Activated CD8-positive, alpha-beta T cell treated with anti-CD3 and anti-CD28 coated beads, Interleukin-2, amount 10 ng/mL, durations not matched to agents 7 days and 5 days (primary cell): ENCODE results near the gene RPL27. TPM values are rescaled to one million over a fixed set of nuclear protein-coding genes. Genes with fewer than 3 reads are reported as not detected.

Source experiments
- ATAC-seq: fragments of 150-1000 bp; cut with Tn5 transposase; one replicate; pipeline ENCODE4 v1.10.0; 2021; ENCODE audit warnings: moderate library complexity
- CTCF ChIA-PET: fragments of 350-600 bp; sonication (Branson Sonifier 250); formaldehyde crosslinking; loops from one replicate; lab custom pipeline; 2021; ENCODE audit warnings: antibody characterized with exemption; lab: Charles Lee
- POLR2A ChIA-PET: fragments of 350-600 bp; sonication (Branson Sonifier 250); formaldehyde crosslinking; loops from one replicate; lab custom pipeline; 2021; ENCODE audit warnings: antibody characterized with exemption; lab: Charles Lee
- DNase-seq: peaks from one replicate; pipeline ENCODE4 v3.0.0-alpha.2; 2020
- H3K27ac Mint-ChIP-seq: one replicate; pipeline ENCODE4 v1.8.0; 2021; ENCODE audit warnings: mild to moderate bottlenecking, mixed read lengths
- H3K27me3 Mint-ChIP-seq: one replicate; pipeline ENCODE4 v1.8.0; 2021; ENCODE audit warnings: low read depth, mixed read lengths
- H3K36me3 Mint-ChIP-seq: one replicate; pipeline ENCODE4 v1.8.0; 2021; ENCODE audit warnings: low read depth, mixed read lengths
- H3K4me1 Mint-ChIP-seq: one replicate; pipeline ENCODE4 v1.8.0; 2021; ENCODE audit warnings: low read depth, mixed read lengths
- H3K4me3 Mint-ChIP-seq: one replicate; pipeline ENCODE4 v1.8.0; 2021; ENCODE audit warnings: mild to moderate bottlenecking, mixed read lengths
- H3K9me3 Mint-ChIP-seq: one replicate; pipeline ENCODE4 v1.8.0; 2022; ENCODE audit warnings: mixed read lengths; ENCODE audit not compliant: insufficient read depth
- total RNA-seq, 2 experiments: library from RNA; stranded (reverse); gene quantifications; one replicate each; pipeline ENCODE4 v1.2.3, GENCODE V29; 2021

Gene RPL27
- total RNA-seq, 2 experiments from 2014 or later: 949 to 980 TPM

DNA sequence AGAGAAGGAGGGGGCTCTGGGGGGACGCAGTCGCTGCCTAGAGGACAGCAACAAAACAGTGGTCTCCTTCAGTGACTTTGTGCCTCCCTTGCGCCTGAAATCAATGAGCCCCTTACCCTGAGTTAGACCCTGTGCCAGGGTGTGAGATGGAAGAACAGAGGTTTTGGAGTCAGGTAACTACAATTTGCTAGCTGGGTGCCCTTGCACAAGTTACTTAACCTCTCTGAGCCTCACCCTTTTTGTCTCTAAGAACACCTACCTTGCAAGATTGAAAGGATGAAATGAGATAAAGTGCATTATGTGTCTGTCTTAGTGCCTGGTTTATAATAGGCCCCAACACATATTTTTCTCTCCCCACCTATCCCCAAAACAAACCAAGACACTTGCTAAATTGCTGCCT, 36.7 kb downstream of the RPL27 start:
- no peak overlapping the region for H3K4me3 Mint-ChIP-seq
- H3K4me1 Mint-ChIP-seq: no peaks in the 10 kb centered on the region
- DNase-seq: no peak
- H3K36me3 Mint-ChIP-seq: no peaks in the 10 kb centered on the region
- ChIA-PET POLR2A (interaction anchor here (0.6 kb wide), 1 partner anchor 281 kb away, joined by 3 read pairs; no protein-coding TSS in a partner anchor), CTCF (no interaction called here)
- H3K27ac Mint-ChIP-seq: no peak overlapping the region
- no peaks in the 10 kb centered on the region for H3K9me3 Mint-ChIP-seq
- ATAC-seq: no peak
- no peaks in the 10 kb centered on the region for H3K27me3 Mint-ChIP-seq

DNA sequence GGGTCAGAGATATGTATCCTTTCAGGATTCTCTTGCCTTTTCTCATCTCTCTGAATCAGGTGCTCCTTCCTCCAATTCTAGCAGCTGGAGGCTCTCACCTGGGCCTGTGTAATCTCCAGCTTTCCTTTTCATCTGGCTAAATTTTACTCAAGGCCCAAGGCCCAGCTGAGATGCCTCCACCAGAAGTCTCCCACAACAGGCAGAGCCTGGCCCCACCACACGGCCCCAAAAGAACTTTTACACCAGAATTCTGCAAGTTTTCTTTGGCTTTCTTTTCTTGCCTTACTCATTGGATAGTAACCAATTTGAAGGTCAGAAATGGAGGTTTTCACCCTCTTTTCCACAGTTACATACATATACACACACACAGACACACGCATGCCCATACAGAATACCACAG, 41.4 kb downstream of the RPL27 start:
- CTCF ChIA-PET: no interaction called here
- no peaks in the 10 kb centered on the region for H3K9me3 Mint-ChIP-seq

DNA sequence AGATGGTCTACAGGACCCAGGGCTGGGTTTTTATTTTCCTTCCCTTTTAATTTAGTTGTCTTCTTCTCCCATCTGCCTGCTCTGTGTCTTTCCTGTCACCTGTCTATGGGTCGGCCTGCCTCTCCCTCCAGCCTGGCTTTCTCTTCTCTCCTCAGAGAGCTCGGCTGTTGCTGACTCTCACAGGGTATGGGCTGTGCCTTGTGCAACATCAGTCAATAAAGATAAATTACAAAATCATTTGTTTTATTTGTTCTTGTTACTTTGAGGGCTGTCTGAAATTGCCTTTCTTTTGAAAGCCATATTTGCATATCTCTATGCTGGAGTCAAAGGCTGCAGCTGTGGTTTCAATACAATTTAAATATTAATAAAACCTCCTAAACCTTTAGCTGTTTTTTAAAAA, 42.4 kb downstream of the RPL27 start:
- Mint-ChIP-seq H3K27ac (no peak overlapping the region), H3K9me3 (no peaks in the 10 kb centered on the region), H3K4me1 (no peaks in the 10 kb centered on the region), H3K27me3 (no peaks in the 10 kb centered on the region), H3K36me3 (peaks cover 14% of the 10 kb centered on the region), H3K4me3 (no peak overlapping the region)
- DNase-seq (no peak), ATAC-seq (no peak)
- ChIA-PET CTCF (no interaction called here), POLR2A (no interaction called here)

More for the DNA sequence above, 41.4 kb downstream of the RPL27 start:
- Mint-ChIP-seq H3K27ac (no peak overlapping the region), H3K27me3 (no peaks in the 10 kb centered on the region), H3K4me1 (no peaks in the 10 kb centered on the region), H3K4me3 (no peak overlapping the region), H3K36me3 (peaks cover 7% of the 10 kb centered on the region)
- ATAC-seq (no peak), DNase-seq (no peak)
- POLR2A ChIA-PET: no interaction called here

DNA sequence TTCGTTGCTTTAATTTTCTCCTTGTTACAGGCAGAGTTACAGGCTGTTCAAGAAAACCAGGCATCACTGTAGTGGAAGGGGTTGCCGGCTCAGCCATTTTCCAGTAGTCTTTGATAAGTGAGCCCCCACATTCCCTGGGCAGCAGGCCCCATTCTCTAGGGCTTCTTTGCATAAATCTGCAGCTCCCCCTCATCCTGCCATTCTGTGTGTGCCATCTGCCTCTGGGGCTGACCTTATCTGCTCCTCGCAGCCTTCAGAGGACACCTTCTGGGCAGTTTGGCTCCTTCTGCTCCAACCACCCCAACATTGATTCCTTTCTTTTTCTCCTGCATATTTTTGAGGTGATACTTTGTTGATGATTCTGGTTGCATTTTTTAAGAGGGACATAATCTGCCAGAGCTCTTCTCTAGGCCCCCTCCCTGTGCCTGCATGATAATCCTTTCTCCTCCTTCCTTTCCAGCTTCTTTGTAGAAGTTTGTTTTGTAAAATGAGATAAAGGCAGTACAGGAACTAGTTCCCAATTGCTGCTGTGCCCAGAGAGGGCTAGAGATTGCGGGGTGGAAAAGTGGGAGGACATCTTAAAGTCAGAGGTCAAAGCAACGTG, 43.9 kb downstream of the RPL27 start:
- H3K4me3 Mint-ChIP-seq: no peak overlapping the region
- no peaks in the 10 kb centered on the region for H3K4me1 Mint-ChIP-seq
- H3K36me3 Mint-ChIP-seq: peaks cover 17% of the 10 kb centered on the region
- H3K27ac Mint-ChIP-seq: no peak overlapping the region
- ChIA-PET POLR2A (interaction anchor here (0.7 to 1.6 kb wide), 2 partner anchors 58 to 274 kb away, joined by 3 read pairs; no protein-coding TSS in a partner anchor), CTCF (no interaction called here)
- DNase-seq (no peak), ATAC-seq (no peak)
- H3K9me3 Mint-ChIP-seq: no peaks in the 10 kb centered on the region
- H3K27me3 Mint-ChIP-seq: no peaks in the 10 kb centered on the region

DNA sequence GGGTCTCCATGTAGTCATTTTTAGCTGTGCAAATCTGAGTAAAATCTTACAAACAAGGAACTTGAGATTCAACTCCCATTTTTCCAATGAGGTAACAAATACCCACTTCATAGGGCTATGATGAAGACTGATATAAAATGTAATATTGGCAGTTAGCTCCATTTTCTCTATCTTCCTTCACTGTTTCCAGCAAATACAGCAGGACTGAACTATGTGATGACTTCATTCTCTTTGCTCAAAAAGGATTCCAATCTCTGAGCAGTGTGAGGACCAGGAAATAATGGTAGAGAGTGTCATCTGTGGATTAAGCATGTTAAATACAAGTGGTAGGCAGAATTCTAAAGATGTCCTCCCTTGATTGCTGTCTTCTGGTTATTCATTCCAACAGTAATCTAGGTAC, 45.1 kb downstream of the RPL27 start:
- peaks cover 21% of the 10 kb centered on the region for H3K36me3 Mint-ChIP-seq
- POLR2A ChIA-PET: interaction anchor here (0.6 to 1.6 kb wide), 2 partner anchors 19 to 272 kb away, joined by 3 read pairs; no protein-coding TSS in a partner anchor
- H3K9me3 Mint-ChIP-seq: no peaks in the 10 kb centered on the region
- ATAC-seq (no peak), DNase-seq (no peak)
- no peaks in the 10 kb centered on the region for H3K4me1 Mint-ChIP-seq
- H3K4me3 Mint-ChIP-seq: no peak overlapping the region
- no peaks in the 10 kb centered on the region for H3K27me3 Mint-ChIP-seq
- CTCF ChIA-PET: no interaction called here
- H3K27ac Mint-ChIP-seq: no peak overlapping the region

DNA sequence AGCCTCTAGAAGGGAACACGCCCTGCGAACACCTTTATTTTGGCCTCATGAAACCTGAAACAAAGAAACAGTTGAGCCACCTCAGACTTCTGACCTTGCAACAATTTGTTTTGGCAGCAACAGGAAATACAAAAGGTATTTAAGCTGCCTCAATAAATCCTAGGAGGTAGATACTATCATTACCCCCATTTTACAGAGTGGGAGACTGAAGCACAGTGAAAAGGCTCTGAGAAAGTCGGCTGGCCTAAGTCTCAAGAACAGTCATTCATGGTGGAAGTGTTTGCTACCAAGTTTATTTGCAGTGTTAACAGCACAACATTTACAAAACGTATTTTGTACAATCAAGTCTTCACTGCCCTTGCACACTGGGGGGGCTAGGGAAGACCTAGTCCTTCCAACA, 45.8 kb downstream of the RPL27 start:
- no peak overlapping the region for H3K4me3 Mint-ChIP-seq
- no peaks in the 10 kb centered on the region for H3K27me3 Mint-ChIP-seq
- H3K4me1 Mint-ChIP-seq: no peaks in the 10 kb centered on the region
- H3K27ac Mint-ChIP-seq: no peak overlapping the region
- H3K9me3 Mint-ChIP-seq: no peaks in the 10 kb centered on the region
- ChIA-PET CTCF (interaction anchor here (1.7 kb wide), 1 partner anchor 46 kb away, joined by 5 read pairs; the partner anchor contains the start of gene RPL27), POLR2A (interaction anchor here (0.7 to 1.4 kb wide), 2 partner anchors 37 to 350 kb away, joined by 3 read pairs; partner anchors contain the start of gene IFI35)
- DNase-seq (no peak), ATAC-seq (no peak)
- H3K36me3 Mint-ChIP-seq: peaks cover 26% of the 10 kb centered on the region

DNA sequence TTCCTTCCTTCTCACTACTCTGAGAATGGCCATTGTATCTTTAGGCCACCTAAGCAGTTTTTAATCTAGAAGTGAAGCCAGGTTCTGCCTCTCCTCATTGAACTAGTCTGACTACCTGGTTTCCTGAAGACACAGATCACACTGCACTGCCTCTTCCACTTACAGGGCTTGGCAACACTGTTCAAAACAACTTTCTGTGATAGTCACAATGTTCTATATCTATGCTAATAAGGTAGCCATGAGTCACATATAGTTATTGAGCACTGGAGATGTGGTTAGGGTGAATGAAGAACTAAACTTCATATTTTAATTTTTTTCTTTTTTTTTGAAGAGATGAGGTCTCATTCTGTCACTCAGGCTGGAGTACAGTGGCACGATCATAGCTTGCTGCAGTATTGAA, 53.8 kb downstream of the RPL27 start:
- CTCF ChIA-PET: no interaction called here
- POLR2A ChIA-PET: interaction anchor here (0.6 kb wide), 1 partner anchor 25 kb away, joined by 3 read pairs; no protein-coding TSS in a partner anchor
- Mint-ChIP-seq H3K4me1 (no peaks in the 10 kb centered on the region), H3K36me3 (peaks cover 49% of the 10 kb centered on the region), H3K4me3 (no peak overlapping the region), H3K9me3 (no peaks in the 10 kb centered on the region), H3K27ac (no peak overlapping the region), H3K27me3 (no peaks in the 10 kb centered on the region)
- DNase-seq (no peak), ATAC-seq (no peak)

Other genes starting within 250 kb of the RPL27 start
- gene RAMP2, start 237.2 kb upstream of the RPL27 start, total RNA-seq: not detected
- 10 to 100 TPM; 67.8 to 70.5 TPM for gene VPS25, start 225.0 kb upstream of the RPL27 start, total RNA-seq
- gene WNK4, start 217.8 kb upstream of the RPL27 start, total RNA-seq: under 1 TPM; 0.37 to 0.66 TPM
- gene COA3, start 199.7 kb upstream of the RPL27 start, total RNA-seq: 10 to 100 TPM; 41.4 to 41.5 TPM
- gene CNTD1, start 199.6 kb upstream of the RPL27 start, total RNA-seq: not detected
- gene BECN1, start 174.1 kb upstream of the RPL27 start, total RNA-seq: 10 to 100 TPM; 86.7 to 89.7 TPM
- gene PSME3, start 165.0 kb upstream of the RPL27 start, total RNA-seq: 100 to 1,000 TPM; 141 to 145 TPM
- 1 to 10 TPM; 2.0 to 2.1 TPM for gene AOC2, start 153.8 kb upstream of the RPL27 start, total RNA-seq
- 1 to 10 TPM; 1.0 to 1.4 TPM for gene AOC3, start 147.2 kb upstream of the RPL27 start, total RNA-seq
- gene G6PC1, start 97.6 kb upstream of the RPL27 start, total RNA-seq: not detected
- gene AARSD1, start 34.0 kb upstream of the RPL27 start, total RNA-seq: 10 to 100 TPM; 37.6 to 38.3 TPM
- under 1 TPM; 0.37 to 0.86 TPM for gene PTGES3L, start 18.3 kb upstream of the RPL27 start, total RNA-seq
- 10 to 100 TPM; 16.2 to 16.8 TPM for gene RUNDC1, start 17.9 kb upstream of the RPL27 start, total RNA-seq
- 100 to 1,000 TPM; 107 to 110 TPM for gene IFI35, start 8.4 kb downstream of the RPL27 start, total RNA-seq
- gene VAT1, start 24.0 kb downstream of the RPL27 start, total RNA-seq: 10 to 100 TPM; 14.6 to 19.2 TPM
- not detected for gene RND2, start 26.8 kb downstream of the RPL27 start, total RNA-seq
- gene BRCA1, start 126.9 kb downstream of the RPL27 start, total RNA-seq: 10 to 100 TPM; 77.2 to 85.3 TPM
- 10 to 100 TPM; 40.9 to 41.3 TPM for gene NBR1, start 172.8 kb downstream of the RPL27 start, total RNA-seq
- 10 to 100 TPM; 10.1 to 12.4 TPM for gene TMEM106A, start 213.5 kb downstream of the RPL27 start, total RNA-seq
- not detected for gene CCDC200, start 230.2 kb downstream of the RPL27 start, total RNA-seq
- gene RNU2-1, start 235.6 kb downstream of the RPL27 start, total RNA-seq: 1,000 to 10,000 TPM; 4,963 to 6,708 TPM